Measurements from ENCODE around the gene RFFL. TPM values are rescaled to one million over a fixed set of nuclear protein-coding genes. Genes with fewer than 3 reads are reported as not detected.

Gene RFFL
- total and polyA plus RNA-seq, 9 of the 15 experiments (the other 6 are each of a cell fraction or from before 2014, with no cell fraction given), result 3.4 to 18.1 (median 12.8) TPM

- TF ChIP-seq ZBTB11 (CRISPR knock-in tag; IDR thresholded peaks at IDR 0.05) (no peak), ZNF408 (CRISPR knock-in tag; IDR thresholded peaks at IDR 0.05; ENCODE audit: low read depth) (no peak), KLF10 (CRISPR knock-in tag; IDR thresholded peaks at IDR 0.05) (no peak), NFE2 (IDR thresholded peaks at IDR 0.05; ENCODE audit: low read depth) (peak; percentile 52; the same call in 1 of the 2 replicates), CREB1 (IDR thresholded peaks at IDR 0.05) (peak; percentile 86), CREB1 (CRISPR knock-in tag; IDR thresholded peaks at IDR 0.05) (peak; percentile 52; the same call in 1 of the 2 replicates), ZNF764 (CRISPR knock-in tag; IDR thresholded peaks at IDR 0.05; ENCODE audit: low read depth) (no peak), BRF1 (IDR thresholded peaks at IDR 0.05; ENCODE audit: borderline replicate concordance, extremely low read depth, insufficient read length) (no peak), MCM7 (IDR thresholded peaks at IDR 0.05) (no peak), NRF1 (conservative IDR thresholded peaks at IDR 0.05 in 1 of 2, IDR thresholded peaks at IDR 0.05 in 1 of 2) (no peak), STAT5B (CRISPR knock-in tag; IDR thresholded peaks at IDR 0.05) (no peak), RB1 (IDR thresholded peaks at IDR 0.05; ENCODE audit: low read depth) (no peak), ZNF263 (CRISPR knock-in tag; IDR thresholded peaks at IDR 0.05; ENCODE audit: borderline replicate concordance) (no peak), REST (IDR thresholded peaks at IDR 0.05; ENCODE audit: borderline replicate concordance) (no peak), REST (CRISPR knock-in tag; IDR thresholded peaks at IDR 0.05; ENCODE audit: low read depth) (no peak)
Observed at GRCh38 chr17:34981538-34982241, 81.8 kb downstream of the RFFL start (continued).

Data from K562 (cell line).